Activated CD4-positive, alpha-beta memory T cell treated with anti-CD3 and anti-CD28 coated beads for 36 hours (primary cell): Measurements from ENCODE around the gene ZNF579. TPM values are rescaled to one million over a fixed set of nuclear protein-coding genes. Genes with fewer than 3 reads are reported as not detected.

ENCODE experiments used
- CTCF ChIA-PET: fragments of 350-600 bp; sonication (Branson Sonifier 250); formaldehyde crosslinking; loops from one replicate; lab custom pipeline; 2021; ENCODE audit warnings: antibody characterized with exemption, inconsistent platforms; lab: Charles Lee
- POLR2A ChIA-PET: fragments of 350-600 bp; sonication (Branson Sonifier 250); formaldehyde crosslinking; loops from one replicate; lab custom pipeline; 2021; ENCODE audit warnings: antibody characterized with exemption; lab: Charles Lee
- DNase-seq: peaks from one replicate; pipeline ENCODE4 v3.0.0-alpha.2; 2020
- H3K27ac Mint-ChIP-seq: one replicate; pipeline ENCODE4 v1.8.0; 2021; ENCODE audit warnings: mixed read lengths
- H3K27me3 Mint-ChIP-seq: one replicate; pipeline ENCODE4 v1.8.0; 2021; ENCODE audit warnings: mixed read lengths
- H3K36me3 Mint-ChIP-seq: one replicate; pipeline ENCODE4 v1.8.0; 2021; ENCODE audit warnings: mixed read lengths
- H3K4me1 Mint-ChIP-seq: one replicate; pipeline ENCODE4 v1.8.0; 2021; ENCODE audit warnings: low read depth, mixed read lengths
- H3K4me3 Mint-ChIP-seq: one replicate; pipeline ENCODE4 v1.8.0; 2021; ENCODE audit warnings: mild to moderate bottlenecking, mixed read lengths
- H3K9me3 Mint-ChIP-seq: one replicate; pipeline ENCODE4 v1.8.0; 2021; ENCODE audit warnings: mixed read lengths
- intact Hi-C: fragments of 100-400 bp; cut with micrococcal nuclease; formaldehyde crosslinking; loops from one replicate; pipeline ENCODE4 v1.15.1; 2023
- total RNA-seq, 2 experiments: library from RNA; stranded (reverse); gene quantifications; one replicate each; pipeline ENCODE4 v1.2.3, GENCODE V29; 2021

Gene ZNF579
- total RNA-seq, 2 experiments from 2014 or later = 6.6 to 6.7 TPM

- CTCF ChIA-PET = no interaction called here
- H3K27ac Mint-ChIP-seq = no peak overlapping the region
Observed at GRCh38 chr19:55543567-55543966, 37.1 kb downstream of the ZNF579 start.

GRCh38 chr19:55542292-55542855 is 38.3 kb downstream of the ZNF579 start:
- H3K9me3 Mint-ChIP-seq = no peaks in the 10 kb centered on the region
- intact Hi-C loops = no loop called here
- H3K4me3 Mint-ChIP-seq = no peak overlapping the region
- no peak for DNase-seq
- peaks cover 14% of the 10 kb centered on the region for H3K27me3 Mint-ChIP-seq
- H3K4me1 Mint-ChIP-seq = no peaks in the 10 kb centered on the region
- POLR2A ChIA-PET = no interaction called here
- H3K36me3 Mint-ChIP-seq = no peaks in the 10 kb centered on the region
- CTCF ChIA-PET = no interaction called here
- no peak overlapping the region for H3K27ac Mint-ChIP-seq

More at GRCh38 chr19:55543567-55543966, 37.1 kb downstream of the ZNF579 start:
- Mint-ChIP-seq H3K9me3 (no peaks in the 10 kb centered on the region), H3K27me3 (peaks cover 19% of the 10 kb centered on the region), H3K36me3 (no peaks in the 10 kb centered on the region), H3K4me1 (no peaks in the 10 kb centered on the region), H3K4me3 (no peak overlapping the region)
- DNase-seq = no peak
- intact Hi-C loops = no loop called here
- POLR2A ChIA-PET = no interaction called here

GRCh38 chr19:55541091-55541490 is 39.6 kb downstream of the ZNF579 start:
- DNase-seq = no peak
- Mint-ChIP-seq H3K36me3 (no peaks in the 10 kb centered on the region), H3K27ac (no peak overlapping the region), H3K4me3 (no peak overlapping the region), H3K9me3 (no peaks in the 10 kb centered on the region), H3K27me3 (peaks cover 12% of the 10 kb centered on the region), H3K4me1 (no peaks in the 10 kb centered on the region)
- ChIA-PET CTCF (no interaction called here), POLR2A (no interaction called here)
- intact Hi-C loops = no loop called here

- Mint-ChIP-seq H3K4me3 (no peak overlapping the region), H3K4me1 (no peaks in the 10 kb centered on the region), H3K9me3 (no peaks in the 10 kb centered on the region), H3K27me3 (peaks cover 8% of the 10 kb centered on the region), H3K36me3 (no peaks in the 10 kb centered on the region), H3K27ac (no peak overlapping the region)
- intact Hi-C loops = no loop called here
- CTCF ChIA-PET = no interaction called here
- no peak for DNase-seq
- POLR2A ChIA-PET = no interaction called here
Observed at GRCh38 chr19:55540619-55541018, 40.0 kb downstream of the ZNF579 start.

GRCh38 chr19:55539090-55539984 is 41.3 kb downstream of the ZNF579 start:
- Mint-ChIP-seq H3K27me3 (peaks cover 3% of the 10 kb centered on the region), H3K36me3 (no peaks in the 10 kb centered on the region), H3K9me3 (no peaks in the 10 kb centered on the region), H3K4me3 (peak overlapping the region; percentile 6), H3K4me1 (no peaks in the 10 kb centered on the region), H3K27ac (no peak overlapping the region)
- ChIA-PET CTCF (interaction anchor here (0.6 kb wide), 1 partner anchor 78 kb away, joined by 4 read pairs; no protein-coding TSS in a partner anchor), POLR2A (no interaction called here)
- DNase-seq = no peak
- intact Hi-C loops = no loop called here

GRCh38 chr19:55538132-55538531 is 42.5 kb downstream of the ZNF579 start:
- H3K27me3 Mint-ChIP-seq = no peaks in the 10 kb centered on the region
- no peaks in the 10 kb centered on the region for H3K36me3 Mint-ChIP-seq
- DNase-seq = no peak
- ChIA-PET CTCF (interaction anchor here (0.6 kb wide), 1 partner anchor 636 kb away, joined by 3 read pairs; no protein-coding TSS in a partner anchor), POLR2A (no interaction called here)
- H3K4me1 Mint-ChIP-seq = no peaks in the 10 kb centered on the region
- H3K9me3 Mint-ChIP-seq = no peaks in the 10 kb centered on the region
- intact Hi-C loops = no loop called here
- H3K27ac Mint-ChIP-seq = no peak overlapping the region
- H3K4me3 Mint-ChIP-seq = no peak overlapping the region

- H3K9me3 Mint-ChIP-seq = no peaks in the 10 kb centered on the region
- H3K27ac Mint-ChIP-seq = no peak overlapping the region
- no peaks in the 10 kb centered on the region for H3K36me3 Mint-ChIP-seq
- H3K4me3 Mint-ChIP-seq = no peak overlapping the region
- DNase-seq = no peak
- no peaks in the 10 kb centered on the region for H3K4me1 Mint-ChIP-seq
- no peaks in the 10 kb centered on the region for H3K27me3 Mint-ChIP-seq
- intact Hi-C loops = no loop called here
- ChIA-PET CTCF (no interaction called here), POLR2A (no interaction called here)
Observed at GRCh38 chr19:55537741-55538111, 42.9 kb downstream of the ZNF579 start.

GRCh38 chr19:55536951-55537740 is 43.5 kb downstream of the ZNF579 start, which contains the start of gene SBK2:
SBK2 (minus strand) TSS chr19:55537133; CDS start chr19:55536294, 839 bp downstream.
- intact Hi-C loops = no loop called here
- H3K27ac Mint-ChIP-seq = no peak within 1 kb of the TSS
- no peaks in the 10 kb centered on the region for H3K9me3 Mint-ChIP-seq
- no peaks in the 10 kb centered on the region for H3K4me1 Mint-ChIP-seq
- CTCF ChIA-PET = no interaction called here
- POLR2A ChIA-PET = no interaction called here
- no peak within 1 kb of the TSS for H3K4me3 Mint-ChIP-seq
- H3K36me3 Mint-ChIP-seq = no peaks in the 10 kb centered on the region
- H3K27me3 Mint-ChIP-seq = no peaks in the 10 kb centered on the region
- DNase-seq = no peak

- Mint-ChIP-seq H3K4me1 (no peaks in the 10 kb centered on the region), H3K9me3 (no peaks in the 10 kb centered on the region), H3K4me3 (no peak overlapping the region), H3K27ac (no peak overlapping the region), H3K27me3 (no peaks in the 10 kb centered on the region), H3K36me3 (no peaks in the 10 kb centered on the region)
- POLR2A ChIA-PET = no interaction called here
- CTCF ChIA-PET = no interaction called here
- intact Hi-C loops = no loop called here
- no peak for DNase-seq
Observed at GRCh38 chr19:55536366-55536765, 44.3 kb downstream of the ZNF579 start.

- no peak for DNase-seq
- POLR2A ChIA-PET = no interaction called here
- Mint-ChIP-seq H3K9me3 (no peaks in the 10 kb centered on the region), H3K27me3 (no peaks in the 10 kb centered on the region), H3K4me1 (no peaks in the 10 kb centered on the region), H3K36me3 (no peaks in the 10 kb centered on the region), H3K27ac (no peak overlapping the region), H3K4me3 (no peak overlapping the region)
- intact Hi-C loops = no loop called here
- CTCF ChIA-PET = no interaction called here
Observed at GRCh38 chr19:55535965-55536350, 44.7 kb downstream of the ZNF579 start.

GRCh38 chr19:55535173-55535964 is 45.3 kb downstream of the ZNF579 start:
- ChIA-PET CTCF (no interaction called here), POLR2A (no interaction called here)
- H3K27ac Mint-ChIP-seq = no peak overlapping the region
- DNase-seq = no peak
- intact Hi-C loops = no loop called here
- no peaks in the 10 kb centered on the region for H3K9me3 Mint-ChIP-seq
- H3K4me3 Mint-ChIP-seq = no peak overlapping the region
- H3K36me3 Mint-ChIP-seq = no peaks in the 10 kb centered on the region
- H3K4me1 Mint-ChIP-seq = no peaks in the 10 kb centered on the region
- H3K27me3 Mint-ChIP-seq = no peaks in the 10 kb centered on the region
